IMR-90 (cell line): ENCODE measurements around the gene MCUB. TPM values are rescaled to one million over a fixed set of nuclear protein-coding genes. Genes with fewer than 3 reads are reported as not detected.

Source experiments
- ATAC-seq: fragments of 200-7000 bp; cut with Tn5 transposase; 2 replicates; pipeline ENCODE4 v1.9.1; 2020; ENCODE audit warnings: low read depth, mild to moderate bottlenecking, moderate library complexity
- BruUV-seq: library from RNA; stranded (reverse); fragments of 400-500 nt; replicated peaks from 2 replicates; lab custom pipeline; 2021; lab: Mats Ljungman, UMichigan
- CTCF ChIA-PET: fragments of 300-600 bp; formaldehyde crosslinking; extraction: SDS; loops from one replicate; lab custom pipeline; 2021; ENCODE audit warnings: antibody characterized with exemption; lab: Yijun Ruan, JAX
- POLR2A ChIA-PET: fragments of 300-600 bp; sonication (Branson Sonifier 250); formaldehyde crosslinking; loops from one replicate; lab custom pipeline; 2022; ENCODE audit warnings: antibody characterized with exemption; ENCODE audit not compliant: unreplicated experiment; lab: Charles Lee
- DNase-seq: peaks from one replicate; pipeline ENCODE4 v3.0.0; 2013
- H2AFZ ChIP-seq: replicated peaks from 2 replicates; pipeline ENCODE3; 2013; ENCODE audit warnings: low read length, mild to moderate bottlenecking; ENCODE audit not compliant: poor library complexity
- H2AK5ac ChIP-seq: 2 replicates; pipeline ENCODE4 v1.6.1; 2013; ENCODE audit warnings: low read depth, low read length, inconsistent platforms
- H2AK9ac ChIP-seq: replicated peaks from 2 replicates; pipeline ENCODE3; 2013; ENCODE audit warnings: mild to moderate bottlenecking, low read depth, low read length, moderate library complexity; ENCODE audit not compliant: poor library complexity
- H2BK120ac ChIP-seq: 2 replicates; pipeline ENCODE4 v1.6.1; 2013; ENCODE audit warnings: low read depth, low read length, inconsistent platforms
- H2BK15ac ChIP-seq: 3 replicates; pipeline ENCODE4 v1.6.1; 2013; ENCODE audit warnings: low read depth, low read length, inconsistent platforms
- H2BK20ac ChIP-seq: 2 replicates; pipeline ENCODE4 v1.6.1; 2013; ENCODE audit warnings: low read depth, mild to moderate bottlenecking, inconsistent platforms, low read length, moderate library complexity
- H2BK5ac ChIP-seq: 2 replicates; pipeline ENCODE4 v1.6.1; 2013; ENCODE audit warnings: mild to moderate bottlenecking, low read depth, low read length, inconsistent platforms; ENCODE audit not compliant: poor library complexity, severe bottlenecking
- H3K14ac ChIP-seq: replicated peaks from 2 replicates; pipeline ENCODE4 v1.6.1; 2013; ENCODE audit warnings: low read depth, low read length, inconsistent platforms
- H3K18ac ChIP-seq: 2 replicates; pipeline ENCODE4 v1.6.1; 2013; ENCODE audit warnings: low read depth, low read length, control low read depth
- H3K23ac ChIP-seq: 2 replicates; pipeline ENCODE4 v1.6.1; 2013; ENCODE audit warnings: low read depth, low read length, inconsistent platforms
- H3K27ac ChIP-seq: 2 replicates; pipeline ENCODE4 v1.5.1; 2013; ENCODE audit warnings: mild to moderate bottlenecking, control low read depth, low read length; ENCODE audit not compliant: insufficient read depth
- H3K27me3 ChIP-seq: 2 replicates; pipeline ENCODE4 v1.6.1; 2013; ENCODE audit warnings: low read length; ENCODE audit not compliant: control insufficient read depth, insufficient read depth
- H3K36me3 ChIP-seq: 2 replicates; pipeline ENCODE4 v1.6.1; 2013; ENCODE audit warnings: low read length, mixed read lengths; ENCODE audit not compliant: control insufficient read depth, insufficient read depth
- H3K4ac ChIP-seq: 2 replicates; pipeline ENCODE4 v1.6.1; 2013; ENCODE audit warnings: low read depth, low read length, inconsistent platforms
- H3K4me1 ChIP-seq: 2 replicates; pipeline ENCODE4 v1.6.1; 2013; ENCODE audit warnings: low read length, mixed read lengths; ENCODE audit not compliant: control insufficient read depth, insufficient read depth
- H3K4me2 ChIP-seq: 2 replicates; pipeline ENCODE4 v1.6.1; 2013; ENCODE audit warnings: low read depth, mild to moderate bottlenecking, control low read depth, low read length, moderate library complexity
- H3K4me3 ChIP-seq: 2 replicates; pipeline ENCODE4 v1.5.1; 2013; ENCODE audit warnings: low read depth, mild to moderate bottlenecking, control low read depth, low read length, moderate library complexity; ENCODE audit not compliant: insufficient read depth
- H3K56ac ChIP-seq: 2 replicates; pipeline ENCODE4 v1.6.1; 2013; ENCODE audit warnings: low read length, inconsistent platforms; ENCODE audit not compliant: insufficient read depth; ENCODE audit errors: extremely low read depth
- H3K79me1 ChIP-seq, 2 experiments: 2 replicates each; pipeline ENCODE4 v1.6.1; 2013; ENCODE audit warnings: low read length in 2 of 2, inconsistent platforms in 1 of 2, low read depth in 1 of 2
- H3K9ac ChIP-seq: 2 replicates; pipeline ENCODE4 v1.6.1; 2013; ENCODE audit warnings: low read depth, low read length, control low read depth
- H3K9me1 ChIP-seq: 2 replicates; pipeline ENCODE4 v1.6.1; 2013; ENCODE audit warnings: low read length, inconsistent platforms; ENCODE audit not compliant: insufficient read depth
- H3K9me3 ChIP-seq: 2 replicates; pipeline ENCODE4 v1.6.1; 2013; ENCODE audit warnings: low read length; ENCODE audit not compliant: control insufficient read depth, insufficient read depth
- H4K20me1 ChIP-seq: 2 replicates; pipeline ENCODE4 v1.6.1; 2013; ENCODE audit warnings: low read length, inconsistent platforms; ENCODE audit not compliant: insufficient read depth
- H4K5ac ChIP-seq: 2 replicates; pipeline ENCODE4 v1.6.1; 2013; ENCODE audit warnings: mild to moderate bottlenecking, low read depth, low read length, control low read depth
- H4K8ac ChIP-seq, 2 experiments: 2 replicates each; pipeline ENCODE4 v1.6.1; 2013; ENCODE audit warnings: low read depth in 2 of 2, low read length in 2 of 2, control low read depth in 1 of 2, inconsistent platforms in 1 of 2
- H4K91ac ChIP-seq: 2 replicates; pipeline ENCODE4 v1.6.1; 2013; ENCODE audit warnings: low read depth, low read length, inconsistent platforms; ENCODE audit not compliant: insufficient read depth
- BHLHE40 ChIP-seq: fragments of 150-350 bp; IDR thresholded peaks from 2 replicates; pipeline ENCODE4 v1.6.1; 2016; ENCODE audit warnings: mild to moderate bottlenecking, low read depth, low read length
- CEBPB ChIP-seq: IDR thresholded peaks from 2 replicates; pipeline ENCODE4 v1.6.1; 2012; ENCODE audit warnings: low read depth, low read length, improper control_type of control experiment
- CHD1 ChIP-seq: IDR thresholded peaks from 2 replicates; pipeline ENCODE4 v1.6.1; 2012; ENCODE audit warnings: low read depth, low read length, improper control_type of control experiment
- FOS ChIP-seq: fragments of 150-350 bp; IDR thresholded peaks from 2 replicates; pipeline ENCODE4 v1.6.1; 2016; ENCODE audit warnings: low read depth, low read length
- MAFK ChIP-seq: IDR thresholded peaks from 2 replicates; pipeline ENCODE4 v1.6.1; 2012; ENCODE audit warnings: low read depth, low read length, improper control_type of control experiment
- MAZ ChIP-seq: IDR thresholded peaks from 2 replicates; pipeline ENCODE4 v1.6.1; 2012; ENCODE audit warnings: low read depth, mild to moderate bottlenecking, low read length, improper control_type of control experiment, moderate library complexity, borderline replicate concordance
- MXI1 ChIP-seq: IDR thresholded peaks from 2 replicates; pipeline ENCODE4 v1.6.1; 2012; ENCODE audit warnings: low read depth, mild to moderate bottlenecking, low read length, moderate library complexity, borderline replicate concordance
- NFE2L2 ChIP-seq: fragments of 150-350 bp; IDR thresholded peaks from 2 replicates; pipeline ENCODE4 v1.6.1; 2016; ENCODE audit warnings: low read depth, mild to moderate bottlenecking, low read length
- POLR2A ChIP-seq: IDR thresholded peaks from 2 replicates; pipeline ENCODE4 v1.6.1; 2012; ENCODE audit warnings: mild to moderate bottlenecking, low read depth, low read length
- RAD21 ChIP-seq: IDR thresholded peaks from 2 replicates; pipeline ENCODE4 v1.6.1; 2012; ENCODE audit warnings: low read length, improper control_type of control experiment
- RCOR1 ChIP-seq: IDR thresholded peaks from 2 replicates; pipeline ENCODE4 v1.6.1; 2012; ENCODE audit warnings: mild to moderate bottlenecking, low read length, improper control_type of control experiment; ENCODE audit not compliant: insufficient replicate concordance
- RFX5 ChIP-seq: IDR thresholded peaks from 2 replicates; pipeline ENCODE4 v1.8.0; 2012; ENCODE audit warnings: low read depth, mild to moderate bottlenecking, low read length, moderate library complexity
- SMC3 ChIP-seq: fragments of 150-350 bp; IDR thresholded peaks from 2 replicates; pipeline ENCODE4 v1.6.1; 2016; ENCODE audit warnings: low read depth, mild to moderate bottlenecking, antibody characterized with exemption, low read length, moderate library complexity
- dilution Hi-C: fragments of 300-500 bp; cut with HindIII; formaldehyde crosslinking; loops from one replicate; pipeline ENCODE4 v1.14.3; 2018; ENCODE audit warnings: low sequenced_read_pairs; ENCODE audit not compliant: unreplicated experiment
- in situ Hi-C: fragments of 300-500 bp; cut with MboI; formaldehyde crosslinking; loops from 3 replicates; pipeline ENCODE4 v1.14.3; 2019; ENCODE audit warnings: low sequenced_read_pairs, inconsistent platforms, mixed read lengths
- intact Hi-C: fragments of 100-400 bp; cut with micrococcal nuclease; formaldehyde crosslinking; loops from 2 replicates; pipeline ENCODE4 v1.10.0; 2022
- polyA plus RNA-seq, 3 experiments: library from polyadenylated mRNA; depleted of rRNA; stranded (reverse); fragments of >200 nt; gene quantifications; 2 replicates each; pipeline ENCODE4 v1.2.3, GENCODE V29; 2012; ENCODE audit warnings: low replicate concordance in 1 of 3
- total RNA-seq: library from RNA; depleted of rRNA; stranded (reverse); fragments of >200 nt; gene quantifications from 2 replicates; pipeline ENCODE4 v1.2.3, GENCODE V29; 2012
- TF ChIP-seq, protein P1 (sequence below): fragments of 150-350 bp; IDR thresholded peaks from 2 replicates; pipeline ENCODE4 v1.6.1; 2016; ENCODE audit warnings: low read depth, mild to moderate bottlenecking, low read length, moderate library complexity, borderline replicate concordance
- TF ChIP-seq, protein P2 (sequence below): fragments of 150-350 bp; IDR thresholded peaks from 2 replicates; pipeline ENCODE4 v1.6.1; 2017; ENCODE audit warnings: mild to moderate bottlenecking, antibody characterized with exemption, low read length, low read depth
- TF ChIP-seq, protein P3 (sequence below): conservative IDR thresholded peaks from 2 replicates; pipeline ENCODE4 v1.5.1; 2012; ENCODE audit warnings: mild to moderate bottlenecking, low read depth, low read length, improper control_type of control experiment

Gene MCUB
- total and polyA plus RNA-seq, 2 of the 4 experiments (the other 2 are of a cell fraction), result 18.5 to 20.4 TPM

DNA sequence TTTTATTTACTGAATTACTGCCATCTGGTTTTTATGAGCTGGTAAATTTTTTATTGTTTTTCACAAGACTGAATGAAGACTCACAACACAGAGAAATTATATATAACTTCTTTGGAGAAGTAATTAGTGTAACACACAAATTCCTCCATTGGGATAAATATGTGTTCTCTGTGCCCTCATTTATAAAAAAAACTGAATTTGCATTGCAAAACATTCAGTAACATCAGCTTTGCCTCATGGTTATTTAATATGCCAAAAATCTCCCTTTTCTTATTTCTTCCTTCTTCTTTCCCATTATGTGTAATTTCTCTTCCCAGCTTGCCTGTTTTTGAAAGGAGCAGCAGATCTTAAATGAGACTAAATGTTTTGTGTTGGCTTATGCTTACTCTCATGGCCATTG, 124.7 kb downstream of the MCUB start:
- TF ChIP-seq POLR2A, result no peak
- TF ChIP-seq, protein P1, sequence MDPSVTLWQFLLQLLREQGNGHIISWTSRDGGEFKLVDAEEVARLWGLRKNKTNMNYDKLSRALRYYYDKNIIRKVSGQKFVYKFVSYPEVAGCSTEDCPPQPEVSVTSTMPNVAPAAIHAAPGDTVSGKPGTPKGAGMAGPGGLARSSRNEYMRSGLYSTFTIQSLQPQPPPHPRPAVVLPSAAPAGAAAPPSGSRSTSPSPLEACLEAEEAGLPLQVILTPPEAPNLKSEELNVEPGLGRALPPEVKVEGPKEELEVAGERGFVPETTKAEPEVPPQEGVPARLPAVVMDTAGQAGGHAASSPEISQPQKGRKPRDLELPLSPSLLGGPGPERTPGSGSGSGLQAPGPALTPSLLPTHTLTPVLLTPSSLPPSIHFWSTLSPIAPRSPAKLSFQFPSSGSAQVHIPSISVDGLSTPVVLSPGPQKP, result no peak
- TF ChIP-seq MAFK, result no peak
- TF ChIP-seq RAD21, result no peak
- TF ChIP-seq FOS, result no peak
- TF ChIP-seq RCOR1, result no peak
- TF ChIP-seq, protein P2, sequence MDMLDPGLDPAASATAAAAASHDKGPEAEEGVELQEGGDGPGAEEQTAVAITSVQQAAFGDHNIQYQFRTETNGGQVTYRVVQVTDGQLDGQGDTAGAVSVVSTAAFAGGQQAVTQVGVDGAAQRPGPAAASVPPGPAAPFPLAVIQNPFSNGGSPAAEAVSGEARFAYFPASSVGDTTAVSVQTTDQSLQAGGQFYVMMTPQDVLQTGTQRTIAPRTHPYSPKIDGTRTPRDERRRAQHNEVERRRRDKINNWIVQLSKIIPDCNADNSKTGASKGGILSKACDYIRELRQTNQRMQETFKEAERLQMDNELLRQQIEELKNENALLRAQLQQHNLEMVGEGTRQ, result no peak
- TF ChIP-seq BHLHE40, result no peak
- no peak for TF ChIP-seq CHD1
- TF ChIP-seq, protein P3, sequence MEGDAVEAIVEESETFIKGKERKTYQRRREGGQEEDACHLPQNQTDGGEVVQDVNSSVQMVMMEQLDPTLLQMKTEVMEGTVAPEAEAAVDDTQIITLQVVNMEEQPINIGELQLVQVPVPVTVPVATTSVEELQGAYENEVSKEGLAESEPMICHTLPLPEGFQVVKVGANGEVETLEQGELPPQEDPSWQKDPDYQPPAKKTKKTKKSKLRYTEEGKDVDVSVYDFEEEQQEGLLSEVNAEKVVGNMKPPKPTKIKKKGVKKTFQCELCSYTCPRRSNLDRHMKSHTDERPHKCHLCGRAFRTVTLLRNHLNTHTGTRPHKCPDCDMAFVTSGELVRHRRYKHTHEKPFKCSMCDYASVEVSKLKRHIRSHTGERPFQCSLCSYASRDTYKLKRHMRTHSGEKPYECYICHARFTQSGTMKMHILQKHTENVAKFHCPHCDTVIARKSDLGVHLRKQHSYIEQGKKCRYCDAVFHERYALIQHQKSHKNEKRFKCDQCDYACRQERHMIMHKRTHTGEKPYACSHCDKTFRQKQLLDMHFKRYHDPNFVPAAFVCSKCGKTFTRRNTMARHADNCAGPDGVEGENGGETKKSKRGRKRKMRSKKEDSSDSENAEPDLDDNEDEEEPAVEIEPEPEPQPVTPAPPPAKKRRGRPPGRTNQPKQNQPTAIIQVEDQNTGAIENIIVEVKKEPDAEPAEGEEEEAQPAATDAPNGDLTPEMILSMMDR, result no peak
- TF ChIP-seq SMC3, result no peak
- TF ChIP-seq CEBPB, result no peak
- TF ChIP-seq MXI1, result no peak
- no peak for TF ChIP-seq NFE2L2
- TF ChIP-seq RFX5, result no peak
- TF ChIP-seq MAZ, result no peak
- Histone ChIP-seq H2AK5ac (no peak overlapping the region), H3K4me2 (no peak overlapping the region), H4K5ac (no peak overlapping the region), H3K14ac (no peak overlapping the region), H2BK15ac (no peak overlapping the region), H3K4me1 (no peaks in the 10 kb centered on the region), H3K18ac (no peak overlapping the region), H3K79me1 (no peaks in the 10 kb centered on the region; a peak in 1 of 4 replicates), H3K27me3 (no peaks in the 10 kb centered on the region), H4K20me1 (no peaks in the 10 kb centered on the region), H2AK9ac (no peak overlapping the region), H2BK20ac (no peak overlapping the region), H3K4ac (no peak overlapping the region), H3K27ac (no peak overlapping the region), H3K56ac (no peak overlapping the region), H3K9me3 (no peaks in the 10 kb centered on the region), H2AFZ (no peak overlapping the region), H2BK5ac (no peak overlapping the region), H3K36me3 (peaks cover 4% of the 10 kb centered on the region; the same call in 1 of the 2 replicates), H3K23ac (no peak overlapping the region), H3K9me1 (peaks cover 3% of the 10 kb centered on the region; the same call in 1 of the 2 replicates), H4K8ac (no peak overlapping the region), H4K91ac (no peak overlapping the region), H2BK120ac (no peak overlapping the region), H3K9ac (no peak overlapping the region), H3K4me3 (no peak overlapping the region)
- POLR2A ChIA-PET, result no interaction called here
- CTCF ChIA-PET, result no interaction called here
- intact Hi-C loops, result no loop called here
- dilution Hi-C loops, result no loop called here
- ATAC-seq, result no peak
- in situ Hi-C loops, result no loop called here
- DNase-seq, result no peak
- no TSS peak for BruUV-seq
